A549 (cell line): ENCODE measurements around the gene TNPO3. TPM values are rescaled to one million over a fixed set of nuclear protein-coding genes. Genes with fewer than 3 reads are reported as not detected.

Experiments
- ATAC-seq, 2 experiments: fragments of 200-7000 bp in 1 of 2; fragments of >200 bp in 1 of 2; cut with Nextera tagmentation in 1 of 2; cut with Tn5 transposase in 1 of 2; 3 replicates each; pipeline versions ENCODE4 v1.8.0 to v1.9.1; 2018 to 2020; ENCODE audit warnings: mild to moderate bottlenecking in 1 of 2, moderate library complexity in 1 of 2
- CTCF ChIA-PET: fragments of 300-600 bp; sonication (Branson Sonifier 250); formaldehyde crosslinking; extraction: SDS; loops from one replicate; lab custom pipeline; 2021; ENCODE audit warnings: antibody characterized with exemption, inconsistent platforms; lab: Yijun Ruan, JAX
- POLR2A ChIA-PET: fragments of 350-600 bp; formaldehyde crosslinking; extraction: SDS; loops from one replicate; lab custom pipeline; 2021; ENCODE audit warnings: antibody characterized with exemption, inconsistent platforms; lab: Yijun Ruan, JAX
- DNase-seq, 2 experiments: peaks; one replicate each; pipeline versions ENCODE4 v3.0.0 to v3.0.0-alpha.2; 2011 to 2016; ENCODE audit warnings: low read depth in 1 of 2, low spot score in 1 of 2
- FAIRE-seq: peaks from 2 replicates; lab custom pipeline; 2011; peaks lifted over from hg19 to GRCh38; lab: Jason Lieb, UNC
- H3K27ac ChIP-seq, 2 experiments: fragments of >200 bp; sonication (Bioruptor Twin); formaldehyde crosslinking; 3 replicates each; pipeline ENCODE4 v1.5.1; 2016 to 2017
- H3K4me1 ChIP-seq: fragments of >200 bp; sonication (Bioruptor Twin); formaldehyde crosslinking; 3 replicates; pipeline ENCODE4 v1.6.1; 2016
- H3K4me2 ChIP-seq: fragments of >200 bp; sonication (Bioruptor Twin); formaldehyde crosslinking; 3 replicates; pipeline ENCODE4 v1.6.1; 2016
- H3K4me3 ChIP-seq: fragments of >200 bp; sonication (Bioruptor Twin); formaldehyde crosslinking; 3 replicates; pipeline ENCODE4 v1.5.1; 2016
- H3K9me3 ChIP-seq: fragments of >200 bp; sonication (Bioruptor Twin); formaldehyde crosslinking; 3 replicates; pipeline ENCODE4 v1.6.1; 2016
- ATOH8 ChIP-seq: fragments of 250-450 bp; sonication (Bioruptor Pico); IDR thresholded peaks from 2 replicates; pipeline ENCODE4 v1.5.0; 2020; ENCODE audit warnings: low read depth, mild to moderate bottlenecking, moderate library complexity
- CBX2 ChIP-seq: fragments of 200-600 bp; sonication (generic); IDR thresholded peaks from 2 replicates; pipeline ENCODE4 v1.6.1; 2016; ENCODE audit warnings: low read depth, mild to moderate bottlenecking, borderline replicate concordance
- CBX8 ChIP-seq: fragments of 200-600 bp; sonication (generic); IDR thresholded peaks from 2 replicates; pipeline ENCODE4 v1.6.1; 2016
- EP300 ChIP-seq, 2 experiments: fragments of >200 bp; sonication (Bioruptor Twin); formaldehyde crosslinking; IDR thresholded peaks; 2 replicates in 1 of 2; 3 replicates in 1 of 2; pipeline ENCODE4 v1.6.1; 2016 to 2017
- FOSB ChIP-seq: fragments of 250-450 bp; sonication (Bioruptor Pico); IDR thresholded peaks from 2 replicates; pipeline ENCODE4 v1.5.0; 2020; ENCODE audit warnings: mild to moderate bottlenecking, moderate library complexity
- FOSL2 ChIP-seq, 2 experiments: fragments of 450-650 bp in 1 of 2; fragments of >200 bp in 1 of 2; sonication (Bioruptor Twin) in 1 of 2; formaldehyde crosslinking; IDR thresholded peaks; 2 replicates each; pipeline versions ENCODE4 v1.5.0 to v1.6.1; 2016 to 2020; ENCODE audit warnings: mild to moderate bottlenecking in 1 of 2, moderate library complexity in 1 of 2
- HES2 ChIP-seq: fragments of >200 bp; sonication (Bioruptor Twin); formaldehyde crosslinking; IDR thresholded peaks from 2 replicates; pipeline ENCODE4 v1.6.1; 2016
- HMGXB4 ChIP-seq: fragments of 250-450 bp; sonication (Bioruptor Pico); IDR thresholded peaks from 2 replicates; pipeline ENCODE4 v1.5.0; 2021; ENCODE audit warnings: mild to moderate bottlenecking, moderate library complexity, borderline replicate concordance
- JUN ChIP-seq, 2 experiments: fragments of >200 bp; sonication (Bioruptor Twin); formaldehyde crosslinking; IDR thresholded peaks; 2 replicates in 1 of 2; 3 replicates in 1 of 2; pipeline ENCODE4 v1.6.1; 2016 to 2017
- KDM5A ChIP-seq: fragments of 200-600 bp; sonication (generic); IDR thresholded peaks from 2 replicates; pipeline ENCODE4 v1.6.1; 2016; ENCODE audit warnings: antibody characterized with exemption, mild to moderate bottlenecking
- MAX ChIP-seq: IDR thresholded peaks from 2 replicates; pipeline ENCODE4 v1.6.1; 2012
- NFE2L2 ChIP-seq: fragments of 150-350 bp; conservative IDR thresholded peaks from 2 replicates; pipeline ENCODE4 v1.6.1; 2014; ENCODE audit warnings: low read length
- NPAS2 ChIP-seq: fragments of 250-450 bp; sonication (Bioruptor Pico); IDR thresholded peaks from 2 replicates; pipeline ENCODE4 v1.8.0; 2022; ENCODE audit warnings: mild to moderate bottlenecking, moderate library complexity, borderline replicate concordance
- PBX3 ChIP-seq: IDR thresholded peaks from 2 replicates; pipeline ENCODE4 v1.6.1; 2012
- POLR2A ChIP-seq: IDR thresholded peaks from 2 replicates; pipeline ENCODE4 v1.6.1; 2012; ENCODE audit warnings: mild to moderate bottlenecking, low read length
- POLR2AphosphoS2 ChIP-seq: conservative IDR thresholded peaks from 2 replicates; pipeline ENCODE4 v1.6.1; 2012; ENCODE audit warnings: low read length, improper control_type of control experiment, inconsistent platforms
- REST ChIP-seq: fragments of 200-600 bp; sonication (generic); IDR thresholded peaks from 2 replicates; pipeline ENCODE4 v1.6.1; 2016; ENCODE audit warnings: antibody characterized with exemption, mild to moderate bottlenecking, moderate library complexity
- RFX5 ChIP-seq: fragments of 450-650 bp; IDR thresholded peaks from 2 replicates; pipeline ENCODE4 v1.7.1; 2014; ENCODE audit warnings: antibody characterized with exemption, mild to moderate bottlenecking, moderate library complexity
- SMC3 ChIP-seq: fragments of >200 bp; sonication (Bioruptor Twin); formaldehyde crosslinking; IDR thresholded peaks from 3 replicates; pipeline ENCODE4 v1.6.1; 2018; ENCODE audit warnings: inconsistent platforms
- ZSCAN20 ChIP-seq: fragments of 250-450 bp; sonication (Bioruptor Pico); IDR thresholded peaks from 2 replicates; pipeline ENCODE4 v1.8.0; 2022; ENCODE audit warnings: mild to moderate bottlenecking, moderate library complexity
- WGBS: methylation state at CpG from one replicate; pipeline ENCODE4 v1.1.6; 2017; ENCODE audit errors: missing lambda C conversion rate; 5-methylcytosine and 5-hydroxymethylcytosine counted together
- polyA plus RNA-seq, 4 experiments: library from polyadenylated mRNA; depleted of rRNA in 3 of 4; stranded (reverse); fragments of >200 nt; fragmentation: RNase III in 1 of 4; extraction: RNeasy Plus Mini Kit Qiagen cat#74134 plus additional on column Dnase treatment in 1 of 4; gene quantifications; 2 replicates in 3 of 4; 3 replicates in 1 of 4; pipeline ENCODE4 v1.2.3, GENCODE V29; 2011 to 2017

The TNPO3 gene
- polyA plus RNA-seq, 2 of the 4 experiments (the other 2 are of a cell fraction): 43.2 to 66.9 TPM

GRCh38 chr7:128931965-128932861 is 122.7 kb downstream of the TNPO3 start:
- H3K9me3 ChIP-seq: no peaks in the 10 kb centered on the region
- ATAC-seq: no peak; a peak in 1 of 6 replicates
- POLR2A ChIA-PET: no interaction called here
- H3K4me3 ChIP-seq: no peak overlapping the region
- no peak for TF ChIP-seq CBX2
- TF ChIP-seq MAX: no peak
- TF ChIP-seq NPAS2 (CRISPR knock-in tag): no peak
- no peak for TF ChIP-seq CBX8
- no peak for TF ChIP-seq EP300 (IDR thresholded peaks at IDR 0.05)
- no peak for TF ChIP-seq POLR2AphosphoS2
- TF ChIP-seq POLR2A: no peak
- no peak for TF ChIP-seq HES2
- no peak for TF ChIP-seq JUN (IDR thresholded peaks at IDR 0.05)
- TF ChIP-seq, all 56 proteins: peak for 0
- 71% methylated on average over 18 of the region's 19 CpGs for WGBS
- FAIRE-seq (no peak), DNase-seq (no peak)
- Histone ChIP-seq H3K4me1 (peaks cover 1% of the 10 kb centered on the region; the same call in 1 of the 3 replicates), H3K4me2 (no peak overlapping the region), H3K27ac (no peak overlapping the region)
- CTCF ChIA-PET: interaction anchor here (0.9 to 1.7 kb wide), 6 partner anchors 9 to 159 kb away, joined by 3 to 5 read pairs (median 4); no protein-coding TSS in a partner anchor

- WGBS: 84% methylated on average over 15 of the region's 18 CpGs
- FAIRE-seq: no peak
- ATAC-seq: no peak
- H3K4me1 ChIP-seq: no peaks in the 10 kb centered on the region
- ChIA-PET CTCF (interaction anchor here (0.9 kb wide), 1 partner anchor 160 kb away, joined by 3 read pairs; no protein-coding TSS in a partner anchor), POLR2A (no interaction called here)
- no peaks in the 10 kb centered on the region for H3K9me3 ChIP-seq
- no peak overlapping the region for H3K4me2 ChIP-seq
- no peak for DNase-seq
- no peak overlapping the region for H3K27ac ChIP-seq
- no peak overlapping the region for H3K4me3 ChIP-seq
- TF ChIP-seq FOSL2 (IDR thresholded peaks at IDR 0.05): no peak
- no peak for TF ChIP-seq FOSL2 (CRISPR knock-in tag; IDR thresholded peaks at IDR 0.05)
- no peak for TF ChIP-seq SMC3
- TF ChIP-seq KDM5A: no peak
- no peak for TF ChIP-seq RFX5
- TF ChIP-seq PBX3: no peak
- TF ChIP-seq MAX: no peak
- no peak for TF ChIP-seq NFE2L2
- TF ChIP-seq FOSB (CRISPR knock-in tag): no peak
- no peak for TF ChIP-seq HMGXB4 (CRISPR knock-in tag)
- TF ChIP-seq ZSCAN20 (CRISPR knock-in tag): no peak
- no peak for TF ChIP-seq REST
- no peak for TF ChIP-seq ATOH8 (CRISPR knock-in tag)
These were observed 123.6 kb downstream of the TNPO3 start for GRCh38 chr7:128931190-128931798.
